ENCODE results near the gene TTC27. TPM values are rescaled to one million over a fixed set of nuclear protein-coding genes. Genes with fewer than 3 reads are reported as not detected.
"Not testable (repeated sequence)": the region's sequence is repeated elsewhere in the genome, so short reads cannot be mapped to it uniquely, and the experiment has no call there.

The TTC27 gene
- total RNA-seq, 1 donor from 2014 or later: 12.2 TPM

- H3K36me3 ChIP-seq: no peaks in the 10 kb centered on the region
- TF ChIP-seq CTCF (IDR thresholded peaks at IDR 0.05): no peak
- no peaks in the 10 kb centered on the region for H3K4me1 ChIP-seq
- ATAC-seq (no peak), DNase-seq (no peak)
- no peak overlapping the region for H3K27ac ChIP-seq
- no peaks in the 10 kb centered on the region for H3K27me3 ChIP-seq (ENCODE audit: low read depth)
- no peak overlapping the region for H3K4me3 ChIP-seq
- intact Hi-C loops (cut with DNase I): no loop called here
- H3K9me3 ChIP-seq: no peaks in the 10 kb centered on the region
Measured at GRCh38 chr2:32719430-32719829, 91.6 kb downstream of the TTC27 start.

GRCh38 chr2:32719933-32720716 is 92.3 kb downstream of the TTC27 start:
- no peaks in the 10 kb centered on the region for H3K9me3 ChIP-seq
- ATAC-seq: no peak
- DNase-seq: no peak
- intact Hi-C loops (cut with DNase I): no loop called here
- no peaks in the 10 kb centered on the region for H3K36me3 ChIP-seq
- no peaks in the 10 kb centered on the region for H3K4me1 ChIP-seq
- no peak overlapping the region for H3K4me3 ChIP-seq
- TF ChIP-seq CTCF (IDR thresholded peaks at IDR 0.05): no peak
- no peaks in the 10 kb centered on the region for H3K27me3 ChIP-seq (ENCODE audit: low read depth)
- H3K27ac ChIP-seq: no peak overlapping the region

- intact Hi-C loops (cut with DNase I): no loop called here
- Histone ChIP-seq H3K36me3 (peaks cover 2% of the 10 kb centered on the region), H3K4me3 (no peak overlapping the region), H3K4me1 (no peaks in the 10 kb centered on the region), H3K9me3 (no peaks in the 10 kb centered on the region), H3K27me3 (ENCODE audit: low read depth) (no peaks in the 10 kb centered on the region), H3K27ac (no peak overlapping the region)
- no peak for ATAC-seq
- no peak for TF ChIP-seq CTCF (IDR thresholded peaks at IDR 0.05)
- no peak for DNase-seq
Measured at GRCh38 chr2:32720771-32721170, 92.9 kb downstream of the TTC27 start.

- intact Hi-C loops (cut with DNase I): no loop called here
- no peak for TF ChIP-seq CTCF (IDR thresholded peaks at IDR 0.05)
- Histone ChIP-seq H3K27me3 (ENCODE audit: low read depth) (no peaks in the 10 kb centered on the region), H3K27ac (no peak overlapping the region), H3K36me3 (peaks cover 4% of the 10 kb centered on the region), H3K4me1 (no peaks in the 10 kb centered on the region), H3K9me3 (no peaks in the 10 kb centered on the region), H3K4me3 (no peak overlapping the region)
- ATAC-seq (no peak), DNase-seq (no peak)
Measured at GRCh38 chr2:32721376-32721775, 93.5 kb downstream of the TTC27 start.

GRCh38 chr2:32723467-32724079 is 95.7 kb downstream of the TTC27 start:
- no peak overlapping the region for H3K4me3 ChIP-seq
- no peak overlapping the region for H3K27ac ChIP-seq
- H3K27me3 ChIP-seq (ENCODE audit: low read depth): no peaks in the 10 kb centered on the region
- H3K4me1 ChIP-seq: no peaks in the 10 kb centered on the region
- ATAC-seq (no peak), DNase-seq (no peak)
- TF ChIP-seq CTCF (IDR thresholded peaks at IDR 0.05): no peak
- intact Hi-C loops (cut with DNase I): no loop called here
- H3K36me3 ChIP-seq: peaks cover 4% of the 10 kb centered on the region
- H3K9me3 ChIP-seq: no peaks in the 10 kb centered on the region

GRCh38 chr2:32726678-32727077 is 98.8 kb downstream of the TTC27 start:
- H3K9me3 ChIP-seq; H3K27ac ChIP-seq; H3K4me1 ChIP-seq; intact Hi-C loops (cut with DNase I); ATAC-seq; DNase-seq; H3K4me3 ChIP-seq; H3K27me3 ChIP-seq (ENCODE audit: low read depth); H3K36me3 ChIP-seq: not testable (repeated sequence)
